ENCODE data around the gene SPATA46.

The SPATA46 gene

DNA sequence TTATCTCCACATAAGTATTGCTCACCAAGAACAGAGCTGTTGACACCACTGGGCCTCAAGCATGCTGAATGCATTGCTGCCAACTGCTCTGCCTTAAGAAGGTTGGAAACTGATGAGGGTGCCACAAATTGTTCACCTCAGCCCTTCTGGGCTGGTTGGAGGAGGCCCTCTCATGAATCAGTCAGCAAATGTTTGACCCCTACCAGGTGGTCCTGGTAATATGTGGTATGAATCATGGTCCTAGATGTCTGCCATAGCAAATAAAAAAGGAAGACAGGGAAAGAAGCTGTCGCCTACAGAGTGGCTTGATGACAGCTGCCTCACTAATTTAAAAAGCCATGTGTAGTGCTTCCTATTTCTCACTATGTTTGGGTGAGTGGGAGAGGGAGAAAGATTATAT lies 12.2 kb downstream of the SPATA46 start:
- TF ChIP-seq, protein P1, sequence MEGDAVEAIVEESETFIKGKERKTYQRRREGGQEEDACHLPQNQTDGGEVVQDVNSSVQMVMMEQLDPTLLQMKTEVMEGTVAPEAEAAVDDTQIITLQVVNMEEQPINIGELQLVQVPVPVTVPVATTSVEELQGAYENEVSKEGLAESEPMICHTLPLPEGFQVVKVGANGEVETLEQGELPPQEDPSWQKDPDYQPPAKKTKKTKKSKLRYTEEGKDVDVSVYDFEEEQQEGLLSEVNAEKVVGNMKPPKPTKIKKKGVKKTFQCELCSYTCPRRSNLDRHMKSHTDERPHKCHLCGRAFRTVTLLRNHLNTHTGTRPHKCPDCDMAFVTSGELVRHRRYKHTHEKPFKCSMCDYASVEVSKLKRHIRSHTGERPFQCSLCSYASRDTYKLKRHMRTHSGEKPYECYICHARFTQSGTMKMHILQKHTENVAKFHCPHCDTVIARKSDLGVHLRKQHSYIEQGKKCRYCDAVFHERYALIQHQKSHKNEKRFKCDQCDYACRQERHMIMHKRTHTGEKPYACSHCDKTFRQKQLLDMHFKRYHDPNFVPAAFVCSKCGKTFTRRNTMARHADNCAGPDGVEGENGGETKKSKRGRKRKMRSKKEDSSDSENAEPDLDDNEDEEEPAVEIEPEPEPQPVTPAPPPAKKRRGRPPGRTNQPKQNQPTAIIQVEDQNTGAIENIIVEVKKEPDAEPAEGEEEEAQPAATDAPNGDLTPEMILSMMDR (IDR thresholded peaks at IDR 0.05; ENCODE audit: insufficient read depth, low read depth, low read length, missing control alignments): no peak
- DNase-seq (ENCODE audit: low read depth): no peak

DNA sequence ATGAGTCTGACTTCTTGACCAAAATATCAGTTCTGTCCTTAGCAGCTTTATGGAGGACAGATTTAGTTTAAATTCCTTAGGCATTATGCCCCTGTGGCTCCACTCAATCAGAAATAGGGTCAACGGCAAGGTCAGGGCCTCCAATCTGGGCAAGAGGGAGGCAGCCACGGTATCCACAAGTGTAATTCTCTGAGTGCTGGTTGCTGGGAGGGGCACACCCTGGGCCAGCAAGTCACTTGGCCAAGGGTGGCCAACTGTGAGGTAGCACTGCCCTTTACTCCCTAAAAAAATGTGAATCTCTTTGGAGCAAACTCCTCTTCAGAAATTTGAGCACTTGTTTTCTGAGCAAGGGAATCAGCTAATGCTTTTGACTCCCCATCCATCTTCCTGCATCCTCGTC lies 12.8 kb downstream of the SPATA46 start:
- H3K4me3 ChIP-seq (ENCODE audit: low read length): no peak overlapping the region
- TF ChIP-seq, protein P1 (IDR thresholded peaks at IDR 0.05; ENCODE audit: insufficient read depth, low read depth, low read length, missing control alignments): no peak
- DNase-seq (ENCODE audit: low read depth): no peak

More for the DNA sequence above, 12.2 kb downstream of the SPATA46 start:
- H3K4me3 ChIP-seq (ENCODE audit: low read length): no peak overlapping the region

DNA sequence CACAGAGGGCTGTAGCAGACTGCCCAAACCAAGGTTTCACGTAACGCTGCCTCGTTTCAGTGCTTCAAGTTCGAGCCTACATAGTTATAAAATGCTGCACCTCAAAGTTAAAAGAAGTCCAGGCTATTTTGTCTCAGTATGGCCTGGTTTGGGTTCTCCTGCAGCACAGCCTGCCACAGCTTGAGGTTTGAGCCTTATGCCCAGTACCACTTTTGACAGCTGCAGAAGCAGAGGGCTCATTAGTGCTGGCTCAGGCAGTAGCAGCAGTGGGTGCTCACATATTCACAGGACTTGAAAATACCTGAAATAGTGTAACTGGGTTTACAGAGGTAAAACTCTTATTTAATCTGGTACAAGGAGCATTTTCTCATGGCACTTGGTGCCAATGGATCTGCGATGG lies 15.3 kb downstream of the SPATA46 start:
- DNase-seq (ENCODE audit: low read depth): no peak
- TF ChIP-seq, protein P1 (IDR thresholded peaks at IDR 0.05; ENCODE audit: insufficient read depth, low read depth, low read length, missing control alignments): no peak
- no peak overlapping the region for H3K4me3 ChIP-seq (ENCODE audit: low read length)

DNA sequence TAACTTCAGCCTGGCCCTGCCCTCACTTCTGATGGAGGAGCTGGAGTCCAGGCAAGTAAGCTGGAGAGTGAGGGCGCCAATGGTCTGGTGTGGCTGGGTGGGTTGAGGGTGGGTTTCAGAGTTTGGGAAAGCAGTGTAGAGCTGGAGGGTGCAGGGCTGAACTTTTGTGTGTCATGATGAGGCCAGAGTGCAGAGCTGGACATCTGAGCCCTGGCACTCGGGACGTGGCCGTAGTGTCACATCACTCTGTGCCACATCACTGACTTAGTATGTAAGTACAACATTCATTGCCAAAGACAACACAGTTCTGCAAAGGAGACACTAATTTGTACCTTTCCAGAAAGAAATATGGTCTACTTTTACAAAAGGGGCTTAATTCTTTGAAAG lies 15.8 kb downstream of the SPATA46 start:
- H3K4me3 ChIP-seq (ENCODE audit: low read length): no peak overlapping the region
- no peak for DNase-seq (ENCODE audit: low read depth)
- TF ChIP-seq, protein P1 (IDR thresholded peaks at IDR 0.05; ENCODE audit: insufficient read depth, low read depth, low read length, missing control alignments): no peak

DNA sequence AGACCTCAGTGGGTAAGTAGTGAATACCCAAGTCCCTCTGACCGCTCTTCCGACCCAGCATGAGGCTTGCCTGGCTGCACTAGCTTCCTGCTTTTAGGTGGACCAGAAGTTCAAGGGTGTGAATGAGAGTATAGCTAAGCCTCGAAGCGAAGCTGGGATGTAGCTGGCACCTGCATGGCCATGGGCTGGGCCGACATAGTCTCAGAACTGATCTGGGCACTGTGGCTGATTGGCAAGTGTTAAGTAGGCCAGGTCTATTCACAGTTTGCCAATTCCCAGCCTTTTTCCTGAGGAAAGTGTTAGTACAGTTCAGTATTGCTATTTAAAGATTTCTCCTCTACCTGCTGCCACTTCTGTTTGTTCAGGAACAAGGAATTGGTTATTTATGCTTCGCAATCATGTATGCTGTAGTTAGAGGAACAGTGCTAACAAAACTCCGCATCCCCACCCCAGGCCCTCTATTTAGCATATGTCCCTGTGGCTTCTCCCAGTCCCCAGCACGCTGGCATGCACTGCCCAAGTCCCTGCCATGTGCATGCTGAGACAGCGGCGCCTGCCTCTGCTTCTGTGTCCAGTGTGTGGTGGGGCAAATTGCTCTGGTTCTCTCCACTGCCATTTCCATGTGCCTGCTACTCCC lies 16.3 kb downstream of the SPATA46 start:
- TF ChIP-seq, protein P1 (IDR thresholded peaks at IDR 0.05; ENCODE audit: insufficient read depth, low read depth, low read length, missing control alignments): no peak
- H3K4me3 ChIP-seq (ENCODE audit: low read length): no peak overlapping the region
- no peak for DNase-seq (ENCODE audit: low read depth)

GRCh38 chr1:162359523-162360236 lies 17.0 kb downstream of the SPATA46 start:
- DNase-seq (ENCODE audit: low read depth): no peak
- H3K4me3 ChIP-seq (ENCODE audit: low read length): no peak overlapping the region
- TF ChIP-seq, protein P1 (IDR thresholded peaks at IDR 0.05; ENCODE audit: insufficient read depth, low read depth, low read length, missing control alignments): no peak

Measured in epithelial cell of esophagus (primary cell).